ENCODE data around the gene PGA3. TPM values are rescaled to one million over a fixed set of nuclear protein-coding genes. Genes with fewer than 3 reads are reported as not detected.
"Not testable (repeated sequence)": the region's sequence is repeated elsewhere in the genome, so short reads cannot be mapped to it uniquely, and the experiment has no call there.

Gene PGA3
- total RNA-seq, 2 donors from 2014 or later: not detected

- H3K4me3 Mint-ChIP-seq; ATAC-seq; H3K36me3 Mint-ChIP-seq; DNase-seq (ENCODE audit: low spot score); H3K4me1 Mint-ChIP-seq (ENCODE audit: low read depth in 2 of 2); H3K9me3 Mint-ChIP-seq; H3K27ac Mint-ChIP-seq: not testable (repeated sequence)
- peaks cover 19 to 34% of the 10 kb centered on the region in 2 donors for H3K27me3 Mint-ChIP-seq
These were observed 558 bp downstream of the PGA3 start for GRCh38 chr11:61203873-61204272.

- not testable (repeated sequence) for H3K27ac Mint-ChIP-seq; H3K4me3 Mint-ChIP-seq; H3K9me3 Mint-ChIP-seq; H3K36me3 Mint-ChIP-seq; ATAC-seq; H3K4me1 Mint-ChIP-seq (ENCODE audit: low read depth in 2 of 2); DNase-seq (ENCODE audit: low spot score)
- peaks cover 17 to 34% of the 10 kb centered on the region in 2 donors for H3K27me3 Mint-ChIP-seq
These were observed 1.3 kb downstream of the PGA3 start for GRCh38 chr11:61204502-61205059.

GRCh38 chr11:61207636-61208310, 4.5 kb downstream of the PGA3 start:
- H3K27ac Mint-ChIP-seq; H3K4me1 Mint-ChIP-seq (ENCODE audit: low read depth in 2 of 2); DNase-seq (ENCODE audit: low spot score); H3K9me3 Mint-ChIP-seq; H3K4me3 Mint-ChIP-seq; H3K36me3 Mint-ChIP-seq; ATAC-seq: not testable (repeated sequence)
- peaks cover 8 to 13% of the 10 kb centered on the region in 2 donors for H3K27me3 Mint-ChIP-seq

GRCh38 chr11:61210629-61211028, 7.3 kb downstream of the PGA3 start:
- DNase-seq (ENCODE audit: low spot score); H3K9me3 Mint-ChIP-seq; H3K27me3 Mint-ChIP-seq; H3K36me3 Mint-ChIP-seq; ATAC-seq; H3K4me3 Mint-ChIP-seq; H3K27ac Mint-ChIP-seq; H3K4me1 Mint-ChIP-seq (ENCODE audit: low read depth in 2 of 2): not testable (repeated sequence)

- H3K27ac Mint-ChIP-seq; H3K27me3 Mint-ChIP-seq; H3K36me3 Mint-ChIP-seq; H3K4me1 Mint-ChIP-seq (ENCODE audit: low read depth in 2 of 2); DNase-seq (ENCODE audit: low spot score); H3K4me3 Mint-ChIP-seq; H3K9me3 Mint-ChIP-seq; ATAC-seq: not testable (repeated sequence)
These were observed 8.1 kb downstream of the PGA3 start for GRCh38 chr11:61211327-61211952.

- H3K36me3 Mint-ChIP-seq; ATAC-seq; DNase-seq (ENCODE audit: low spot score); H3K4me3 Mint-ChIP-seq; H3K9me3 Mint-ChIP-seq; H3K27ac Mint-ChIP-seq; H3K27me3 Mint-ChIP-seq; H3K4me1 Mint-ChIP-seq (ENCODE audit: low read depth in 2 of 2): not testable (repeated sequence)
These were observed 8.9 kb downstream of the PGA3 start for GRCh38 chr11:61212202-61212601.

GRCh38 chr11:61213711-61214324, 10.5 kb downstream of the PGA3 start:
- not testable (repeated sequence) for ATAC-seq; H3K9me3 Mint-ChIP-seq; H3K4me3 Mint-ChIP-seq; H3K36me3 Mint-ChIP-seq; H3K27ac Mint-ChIP-seq; H3K4me1 Mint-ChIP-seq (ENCODE audit: low read depth in 2 of 2); DNase-seq (ENCODE audit: low spot score); H3K27me3 Mint-ChIP-seq

- not testable (repeated sequence) for H3K4me1 Mint-ChIP-seq (ENCODE audit: low read depth in 2 of 2); H3K36me3 Mint-ChIP-seq; H3K27me3 Mint-ChIP-seq; H3K4me3 Mint-ChIP-seq; DNase-seq (ENCODE audit: low spot score); H3K9me3 Mint-ChIP-seq; ATAC-seq; H3K27ac Mint-ChIP-seq
These were observed 15.0 kb downstream of the PGA3 start for GRCh38 chr11:61218306-61218705.

- not testable (repeated sequence) for H3K4me1 Mint-ChIP-seq (ENCODE audit: low read depth in 2 of 2); DNase-seq (ENCODE audit: low spot score); H3K4me3 Mint-ChIP-seq; H3K27me3 Mint-ChIP-seq; H3K36me3 Mint-ChIP-seq; H3K27ac Mint-ChIP-seq; H3K9me3 Mint-ChIP-seq
- peak in 1 of 2 donors; percentile 48 for ATAC-seq
These were observed 15.7 kb downstream of the PGA3 start for GRCh38 chr11:61219016-61219415.

- not testable (repeated sequence) for H3K27me3 Mint-ChIP-seq; H3K4me3 Mint-ChIP-seq; H3K9me3 Mint-ChIP-seq; H3K27ac Mint-ChIP-seq; DNase-seq (ENCODE audit: low spot score); H3K36me3 Mint-ChIP-seq; H3K4me1 Mint-ChIP-seq (ENCODE audit: low read depth in 2 of 2); ATAC-seq
These were observed 18.7 kb downstream of the PGA3 start, which contains the start of gene PGA4 for GRCh38 chr11:61222047-61222446. Gene PGA4 (plus strand): TSS chr11:61222347. CDS start chr11:61222401, 54 bp downstream.

- not testable (repeated sequence) for H3K9me3 Mint-ChIP-seq; ATAC-seq; H3K36me3 Mint-ChIP-seq; H3K27ac Mint-ChIP-seq; DNase-seq (ENCODE audit: low spot score); H3K4me3 Mint-ChIP-seq; H3K4me1 Mint-ChIP-seq (ENCODE audit: low read depth in 2 of 2); H3K27me3 Mint-ChIP-seq
These were observed 19.4 kb downstream of the PGA3 start for GRCh38 chr11:61222692-61223091.

- H3K9me3 Mint-ChIP-seq; H3K27ac Mint-ChIP-seq; DNase-seq (ENCODE audit: low spot score); ATAC-seq; H3K4me3 Mint-ChIP-seq; H3K27me3 Mint-ChIP-seq; H3K4me1 Mint-ChIP-seq (ENCODE audit: low read depth in 2 of 2); H3K36me3 Mint-ChIP-seq: not testable (repeated sequence)
These were observed 23.3 kb downstream of the PGA3 start for GRCh38 chr11:61226457-61227137.

GRCh38 chr11:61229458-61229857, 26.1 kb downstream of the PGA3 start:
- not testable (repeated sequence) for DNase-seq (ENCODE audit: low spot score); H3K4me1 Mint-ChIP-seq (ENCODE audit: low read depth in 2 of 2); H3K36me3 Mint-ChIP-seq; H3K27me3 Mint-ChIP-seq; H3K27ac Mint-ChIP-seq; H3K4me3 Mint-ChIP-seq; ATAC-seq; H3K9me3 Mint-ChIP-seq

GRCh38 chr11:61231033-61231432, 27.7 kb downstream of the PGA3 start:
- DNase-seq (ENCODE audit: low spot score); H3K4me1 Mint-ChIP-seq (ENCODE audit: low read depth in 2 of 2); H3K36me3 Mint-ChIP-seq; H3K9me3 Mint-ChIP-seq; ATAC-seq; H3K4me3 Mint-ChIP-seq; H3K27ac Mint-ChIP-seq; H3K27me3 Mint-ChIP-seq: not testable (repeated sequence)
